Loucy (cell line): ENCODE measurements around the gene SLC25A15.
A peak's percentile ranks its signal among the peaks of the same experiment; 100 is the strongest.
"Not testable (repeated sequence)": the region's sequence is repeated elsewhere in the genome, so short reads cannot be mapped to it uniquely, and the experiment has no call there.

ENCODE experiments used
- H2AFZ ChIP-seq: fragments of 200-600 bp; sonication (generic); 2 replicates; pipeline ENCODE4 v1.6.0; 2016; ENCODE audit warnings: antibody characterized with exemption, mild to moderate bottlenecking, low read length, moderate library complexity
- H3F3A ChIP-seq: fragments of 200-600 bp; 2 replicates; pipeline ENCODE4 v1.6.0; 2016; ENCODE audit warnings: antibody characterized with exemption, low read depth, mild to moderate bottlenecking
- H3K27me3 ChIP-seq: fragments of 200-600 bp; sonication (generic); 2 replicates; pipeline ENCODE4 v1.6.1; 2014; ENCODE audit warnings: low read length, mild to moderate bottlenecking; ENCODE audit not compliant: insufficient read depth, poor library complexity, severe bottlenecking
- H3K36me3 ChIP-seq: fragments of 200-600 bp; sonication (generic); 2 replicates; pipeline ENCODE4 v1.6.1; 2016; ENCODE audit warnings: low read length; ENCODE audit not compliant: insufficient read depth
- H3K4me1 ChIP-seq: fragments of 200-600 bp; sonication (generic); 2 replicates; pipeline ENCODE4 v1.5.1; 2014; ENCODE audit warnings: low read length, mild to moderate bottlenecking; ENCODE audit not compliant: insufficient read depth, poor library complexity, severe bottlenecking
- H3K4me2 ChIP-seq: fragments of 200-600 bp; sonication (generic); 2 replicates; pipeline ENCODE4 v1.6.0; 2014; ENCODE audit warnings: antibody characterized with exemption, low read length, low read depth, mild to moderate bottlenecking; ENCODE audit not compliant: poor library complexity, severe bottlenecking
- H3K4me3 ChIP-seq: fragments of 200-600 bp; sonication (generic); 2 replicates; pipeline ENCODE4 v1.5.1; 2014; ENCODE audit warnings: low read length, mild to moderate bottlenecking, mixed read lengths; ENCODE audit not compliant: poor library complexity, severe bottlenecking
- H3K79me2 ChIP-seq: fragments of 200-600 bp; sonication (generic); 2 replicates; pipeline ENCODE4 v1.6.1; 2014; ENCODE audit warnings: low read length; ENCODE audit not compliant: insufficient read depth
- H3K9ac ChIP-seq: fragments of 200-600 bp; sonication (generic); 2 replicates; pipeline ENCODE4 v1.6.0; 2014; ENCODE audit warnings: mild to moderate bottlenecking, low read depth, low read length, moderate library complexity; ENCODE audit not compliant: poor library complexity, severe bottlenecking
- H3K9me2 ChIP-seq: fragments of 200-600 bp; sonication (generic); replicated peaks from 2 replicates; pipeline ENCODE4 v1.6.1; 2016; ENCODE audit warnings: low read depth, low read length, mixed read lengths
- H3K9me3 ChIP-seq: fragments of 200-600 bp; sonication (generic); 2 replicates; pipeline ENCODE4 v1.6.1; 2014; ENCODE audit warnings: mild to moderate bottlenecking, antibody characterized with exemption, low read length, low read depth; ENCODE audit not compliant: insufficient read depth
- H4K20me1 ChIP-seq: fragments of 200-600 bp; sonication (generic); 2 replicates; pipeline ENCODE4 v1.6.0; 2014; ENCODE audit warnings: antibody characterized with exemption, low read length, mild to moderate bottlenecking; ENCODE audit not compliant: insufficient read depth, poor library complexity, severe bottlenecking
- EZH2phosphoT487 ChIP-seq: fragments of 200-600 bp; IDR thresholded peaks from 2 replicates; pipeline ENCODE4 v1.6.1; 2018; ENCODE audit warnings: antibody characterized with exemption, mild to moderate bottlenecking, moderate library complexity, borderline replicate concordance
- TF ChIP-seq, protein P1 (sequence below): fragments of 200-600 bp; sonication (generic); conservative IDR thresholded peaks from 2 replicates; pipeline ENCODE4 v1.5.1; 2014; ENCODE audit warnings: mild to moderate bottlenecking, antibody characterized with exemption, low read length

Gene SLC25A15

DNA sequence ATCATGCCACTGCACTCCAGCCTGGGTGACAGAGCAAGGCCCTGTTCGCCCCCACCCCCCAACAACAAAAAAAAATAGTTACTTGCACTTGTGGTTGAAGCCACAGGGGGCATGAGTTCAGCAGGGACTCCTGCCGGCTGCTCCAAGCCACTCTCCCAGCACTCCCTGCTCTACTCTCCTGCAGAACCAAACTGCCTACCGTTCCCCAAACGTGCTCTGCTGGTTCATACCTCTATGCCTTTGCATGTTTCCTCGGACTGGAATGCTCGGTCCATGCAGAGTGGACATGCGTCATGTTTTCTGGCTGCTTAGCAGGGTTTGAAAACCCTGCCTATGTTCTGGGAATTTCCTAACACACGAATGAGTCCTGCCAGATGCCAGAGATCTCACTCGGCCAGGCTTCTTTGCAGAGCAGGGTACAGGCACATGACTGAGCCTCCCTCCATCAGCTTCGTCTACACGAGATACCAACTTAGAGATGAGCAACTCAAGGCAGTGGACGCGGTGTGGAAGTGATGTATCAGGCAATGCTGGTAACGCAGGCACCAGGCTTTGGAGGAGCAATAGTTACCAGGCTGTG is 8.5 kb upstream of the SLC25A15 start:
- Histone ChIP-seq H3K9me2 (no peaks in the 10 kb centered on the region), H4K20me1 (no peaks in the 10 kb centered on the region), H2AFZ (peak overlapping the region; percentile 57; the same call in 1 of the 2 replicates), H3K9me3 (no peaks in the 10 kb centered on the region), H3K79me2 (no peaks in the 10 kb centered on the region), H3K4me3 (no peak overlapping the region), H3K9ac (no peak overlapping the region), H3K4me1 (peaks cover 11% of the 10 kb centered on the region), H3K36me3 (no peaks in the 10 kb centered on the region), H3K4me2 (no peak overlapping the region), H3K27me3 (no peaks in the 10 kb centered on the region), H3F3A (no peaks in the 10 kb centered on the region)
- TF ChIP-seq, protein P1, sequence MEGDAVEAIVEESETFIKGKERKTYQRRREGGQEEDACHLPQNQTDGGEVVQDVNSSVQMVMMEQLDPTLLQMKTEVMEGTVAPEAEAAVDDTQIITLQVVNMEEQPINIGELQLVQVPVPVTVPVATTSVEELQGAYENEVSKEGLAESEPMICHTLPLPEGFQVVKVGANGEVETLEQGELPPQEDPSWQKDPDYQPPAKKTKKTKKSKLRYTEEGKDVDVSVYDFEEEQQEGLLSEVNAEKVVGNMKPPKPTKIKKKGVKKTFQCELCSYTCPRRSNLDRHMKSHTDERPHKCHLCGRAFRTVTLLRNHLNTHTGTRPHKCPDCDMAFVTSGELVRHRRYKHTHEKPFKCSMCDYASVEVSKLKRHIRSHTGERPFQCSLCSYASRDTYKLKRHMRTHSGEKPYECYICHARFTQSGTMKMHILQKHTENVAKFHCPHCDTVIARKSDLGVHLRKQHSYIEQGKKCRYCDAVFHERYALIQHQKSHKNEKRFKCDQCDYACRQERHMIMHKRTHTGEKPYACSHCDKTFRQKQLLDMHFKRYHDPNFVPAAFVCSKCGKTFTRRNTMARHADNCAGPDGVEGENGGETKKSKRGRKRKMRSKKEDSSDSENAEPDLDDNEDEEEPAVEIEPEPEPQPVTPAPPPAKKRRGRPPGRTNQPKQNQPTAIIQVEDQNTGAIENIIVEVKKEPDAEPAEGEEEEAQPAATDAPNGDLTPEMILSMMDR, result no peak
- no peak for TF ChIP-seq EZH2phosphoT487

DNA sequence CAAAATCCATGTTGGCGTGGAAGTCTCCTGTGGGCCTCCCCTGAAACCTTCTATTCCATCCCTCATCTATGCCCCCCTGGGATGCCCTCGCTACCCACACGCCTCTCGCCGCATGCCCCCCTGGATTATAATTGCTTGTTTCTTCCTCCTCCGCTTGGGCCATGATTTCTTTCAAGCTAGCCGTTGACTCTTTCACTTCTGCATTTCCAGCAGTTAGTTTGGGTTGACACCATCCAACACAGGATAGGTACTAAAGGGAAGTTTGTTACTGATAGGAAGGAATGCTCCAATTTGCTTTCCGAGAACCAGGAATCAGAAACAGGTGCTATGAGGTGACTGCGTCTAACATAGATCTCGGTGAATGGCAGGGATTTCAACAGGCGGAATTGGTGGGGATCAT is 7.7 kb upstream of the SLC25A15 start:
- no peaks in the 10 kb centered on the region for H3K9me3 ChIP-seq
- no peak overlapping the region for H2AFZ ChIP-seq
- H3K4me1 ChIP-seq, result peaks cover 7% of the 10 kb centered on the region
- no peaks in the 10 kb centered on the region for H3K79me2 ChIP-seq
- H3K4me2 ChIP-seq, result no peak overlapping the region
- H3K27me3 ChIP-seq, result no peaks in the 10 kb centered on the region
- H3K36me3 ChIP-seq, result no peaks in the 10 kb centered on the region
- H3F3A ChIP-seq, result no peaks in the 10 kb centered on the region
- no peaks in the 10 kb centered on the region for H4K20me1 ChIP-seq
- no peak overlapping the region for H3K9ac ChIP-seq
- TF ChIP-seq EZH2phosphoT487, result no peak
- TF ChIP-seq, protein P1, result no peak
- no peaks in the 10 kb centered on the region for H3K9me2 ChIP-seq
- no peak overlapping the region for H3K4me3 ChIP-seq

DNA sequence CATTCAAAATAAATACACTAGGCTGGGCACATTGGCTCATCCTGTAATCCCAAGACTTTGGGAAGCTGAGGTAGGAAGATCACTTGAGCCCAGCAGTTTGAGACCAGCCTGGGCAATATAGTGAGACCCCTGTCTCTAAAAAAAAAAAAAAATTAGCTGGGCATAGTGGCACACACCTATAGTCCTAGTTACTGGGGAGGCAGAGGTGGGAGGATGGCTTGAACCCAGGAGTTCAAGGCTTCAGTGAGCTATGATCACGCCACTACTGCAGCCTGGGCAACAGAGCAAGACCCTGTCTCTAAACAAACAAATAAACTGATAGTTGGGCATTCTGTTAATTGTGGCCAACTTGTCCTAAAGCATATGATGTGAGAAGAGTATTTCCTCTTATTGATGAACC is 6.4 kb upstream of the SLC25A15 start:
- not testable (repeated sequence) for H3K9ac ChIP-seq, H3K79me2 ChIP-seq, H3K36me3 ChIP-seq, H3K4me3 ChIP-seq, H3K9me3 ChIP-seq, H3K9me2 ChIP-seq, H3K4me2 ChIP-seq, H4K20me1 ChIP-seq, H3K4me1 ChIP-seq, H2AFZ ChIP-seq, H3F3A ChIP-seq, H3K27me3 ChIP-seq

DNA sequence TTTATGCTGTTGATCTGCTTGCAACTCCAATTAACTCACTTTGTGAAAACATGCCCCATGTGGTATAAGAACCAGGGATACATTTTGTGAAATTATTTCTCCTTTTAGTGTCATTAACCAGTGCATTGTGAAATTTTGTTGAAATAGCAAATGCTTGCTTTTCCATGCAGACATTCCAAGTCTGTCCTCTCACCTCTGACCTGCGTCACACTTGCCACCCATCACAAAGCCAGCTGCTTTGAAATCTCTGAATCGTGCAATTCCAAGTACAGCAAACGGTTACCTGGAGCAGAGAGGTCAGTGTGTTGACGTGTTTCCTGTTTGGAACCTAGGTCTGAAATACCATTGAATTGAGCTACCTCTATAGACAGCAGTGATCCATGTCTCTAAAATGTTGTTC is 4.9 kb upstream of the SLC25A15 start:
- TF ChIP-seq EZH2phosphoT487, result no peak
- TF ChIP-seq, protein P1, result no peak
- Histone ChIP-seq H3K9me2 (no peaks in the 10 kb centered on the region), H4K20me1 (no peaks in the 10 kb centered on the region), H3K79me2 (peaks cover 7% of the 10 kb centered on the region), H3K4me1 (no peaks in the 10 kb centered on the region), H3K36me3 (no peaks in the 10 kb centered on the region), H3K4me3 (no peak overlapping the region), H3K27me3 (no peaks in the 10 kb centered on the region), H3K9me3 (no peaks in the 10 kb centered on the region), H2AFZ (no peak overlapping the region), H3F3A (no peaks in the 10 kb centered on the region), H3K4me2 (no peak overlapping the region), H3K9ac (no peak overlapping the region)
